ENCODE measurements around the gene METRNL.
"Not testable (repeated sequence)": the region's sequence is repeated elsewhere in the genome, so short reads cannot be mapped to it uniquely, and the experiment has no call there.

The METRNL gene

DNA sequence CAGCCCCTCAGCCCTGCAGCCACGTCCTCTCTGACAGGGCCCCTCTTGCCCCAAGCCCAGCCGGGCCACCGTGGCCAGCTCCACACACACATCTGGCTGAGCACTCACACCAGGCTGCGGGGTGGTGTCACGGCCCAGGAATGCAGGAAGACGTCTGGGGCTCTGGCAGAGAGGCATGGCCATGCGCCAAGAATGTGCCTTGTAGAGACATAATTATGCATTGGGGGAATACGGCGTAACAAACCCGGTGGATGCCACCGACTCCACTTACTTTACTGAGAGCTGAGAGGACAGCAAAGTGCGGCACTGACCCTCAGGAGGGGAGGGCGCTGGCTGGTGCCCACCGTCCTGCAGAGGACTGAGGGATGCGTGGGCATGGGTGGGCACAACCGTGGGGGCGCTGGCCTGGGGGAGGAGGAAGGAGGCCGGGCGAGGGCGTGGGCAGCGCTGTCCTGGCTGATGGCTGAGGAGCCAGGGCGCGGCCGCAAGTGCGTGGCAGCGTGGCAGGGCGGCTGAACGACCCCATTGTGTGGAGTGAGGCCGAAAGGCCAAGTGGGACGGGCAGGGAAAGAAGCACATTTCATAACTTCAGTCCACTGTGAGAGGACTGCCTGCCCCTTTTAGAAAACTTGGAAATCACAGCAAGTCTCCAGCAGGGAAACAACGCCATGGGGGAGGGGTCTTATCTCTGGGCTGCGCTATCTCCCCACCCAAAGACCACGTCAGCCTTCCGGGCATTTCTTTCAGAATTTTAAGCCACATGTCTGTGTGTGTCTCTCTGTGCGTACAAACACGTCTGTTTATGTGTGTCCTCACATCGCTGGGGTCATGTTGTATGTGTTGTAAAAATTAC, 30.6 kb downstream of the METRNL start:
- DNase-seq: no peak

DNA sequence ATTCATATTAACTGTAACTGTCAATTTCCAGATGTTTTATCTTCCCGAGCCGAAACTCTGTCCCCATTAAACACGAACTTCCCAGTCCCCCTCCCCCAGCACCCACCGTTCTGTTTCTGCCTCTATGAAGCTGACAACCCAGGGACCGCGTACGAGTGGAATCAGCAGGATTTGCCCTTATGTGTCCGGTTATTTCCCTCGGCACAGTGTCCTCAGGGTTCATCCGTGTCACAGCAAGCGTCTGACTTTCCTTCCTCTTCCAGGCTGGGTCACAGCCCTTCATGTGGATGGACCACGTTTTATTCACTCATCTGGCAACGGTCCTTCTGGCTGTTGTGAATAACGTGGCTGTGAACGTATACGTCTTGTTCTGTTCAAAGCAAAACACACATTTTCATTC, 31.3 kb downstream of the METRNL start:
- DNase-seq: no peak

DNA sequence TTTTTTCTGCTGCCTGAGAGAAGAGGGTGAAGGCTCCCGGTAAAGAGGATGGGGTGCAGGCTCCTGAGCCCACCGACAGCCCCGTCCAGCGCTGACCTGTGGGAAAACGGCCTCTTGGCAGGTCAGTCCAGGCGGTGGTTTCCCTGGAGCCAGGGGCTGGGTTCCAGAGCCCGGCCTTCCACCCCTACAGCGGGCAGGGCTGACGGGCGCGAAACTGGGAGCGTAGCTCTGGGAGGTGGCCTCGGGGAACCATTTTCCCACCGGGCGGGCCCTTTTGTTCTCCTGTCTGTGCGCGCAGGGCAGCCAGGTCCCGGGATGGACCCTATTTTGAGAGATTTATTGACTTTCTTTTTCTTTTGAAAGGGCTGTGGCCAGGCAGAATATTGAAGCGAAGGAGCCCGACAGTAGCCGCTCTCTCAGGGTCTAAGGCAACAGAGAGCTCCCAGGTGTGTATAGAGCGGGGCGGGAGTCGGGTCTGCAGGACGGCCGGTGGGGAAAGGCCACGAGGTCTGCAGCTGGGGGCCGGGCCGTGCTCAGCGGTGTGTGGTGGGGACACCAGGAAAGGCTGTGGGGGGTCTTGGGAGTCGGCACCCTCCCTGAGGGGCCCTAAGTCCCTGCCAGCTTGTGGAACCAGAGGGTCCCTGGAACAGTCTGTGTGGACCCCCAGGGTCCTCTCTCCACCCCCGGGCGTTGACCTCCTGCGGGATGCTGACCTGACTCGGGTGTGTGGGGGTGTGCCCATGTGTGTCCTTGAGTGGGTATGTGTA, 32.3 kb downstream of the METRNL start:
- DNase-seq: no peak

DNA sequence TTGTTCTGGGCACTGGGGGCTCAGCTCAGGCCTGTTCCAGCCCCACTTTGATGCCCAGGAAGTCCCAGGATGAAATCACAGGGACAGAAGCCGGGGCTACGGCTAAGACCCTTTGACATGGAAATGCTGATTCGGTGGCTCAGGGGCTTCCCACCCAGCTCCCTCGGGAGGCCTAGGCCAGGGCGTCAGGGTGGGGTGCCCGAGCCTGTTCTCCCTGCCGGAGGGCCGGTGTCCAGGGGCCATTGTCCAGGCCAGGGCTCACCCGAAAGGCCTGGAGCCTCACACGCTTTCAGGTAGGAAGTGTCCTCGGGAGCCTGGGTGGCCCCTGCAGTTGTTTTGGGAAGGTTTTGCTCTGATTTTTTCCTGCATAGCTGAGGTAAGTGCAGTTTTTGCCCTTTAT, 34.0 kb downstream of the METRNL start:
- DNase-seq: no peak

DNA sequence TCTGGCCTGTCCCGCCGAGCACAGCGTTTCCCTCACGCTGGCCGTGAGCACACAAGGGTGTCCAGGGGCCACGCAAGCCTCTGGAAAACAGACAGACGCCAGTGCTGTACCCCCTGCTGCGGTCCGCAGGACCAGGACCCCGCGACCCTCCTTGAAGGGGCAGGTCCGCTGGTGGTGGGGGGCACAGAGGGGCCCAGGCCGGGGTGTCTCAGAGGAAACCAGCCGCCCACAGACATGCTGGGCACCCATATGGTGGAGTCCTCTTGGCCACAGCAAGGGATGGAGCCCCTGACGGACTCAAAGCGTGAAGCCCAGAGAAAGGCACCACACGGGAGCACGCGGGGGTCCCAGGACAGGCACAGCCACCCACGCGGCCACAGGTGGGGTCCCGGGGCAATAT, 34.4 kb downstream of the METRNL start:
- no peak for DNase-seq

DNA sequence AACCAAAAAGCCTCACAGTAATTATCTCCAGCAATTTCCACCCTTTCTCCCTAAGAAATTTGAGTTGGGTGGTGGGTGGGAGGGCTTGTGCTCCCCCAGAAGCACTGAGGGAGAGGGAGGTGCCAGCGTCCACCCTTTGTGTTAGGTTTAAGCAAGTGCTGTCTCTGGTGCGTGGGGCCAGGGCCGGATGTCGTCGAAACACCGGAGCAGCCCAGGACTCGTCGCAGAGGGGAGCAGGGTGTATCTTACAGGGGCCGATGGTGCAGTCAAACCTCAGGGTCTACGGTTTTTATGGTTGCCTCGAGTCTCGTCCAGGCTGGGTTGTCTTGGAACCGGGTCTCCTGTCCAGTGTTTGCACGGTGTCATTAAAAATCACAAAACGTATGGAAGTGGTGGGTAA, 35.3 kb downstream of the METRNL start:
- no peak for DNase-seq

- DNase-seq: no peak
These were observed 35.8 kb downstream of the METRNL start for GRCh38 chr17:83115202-83115651.

DNA sequence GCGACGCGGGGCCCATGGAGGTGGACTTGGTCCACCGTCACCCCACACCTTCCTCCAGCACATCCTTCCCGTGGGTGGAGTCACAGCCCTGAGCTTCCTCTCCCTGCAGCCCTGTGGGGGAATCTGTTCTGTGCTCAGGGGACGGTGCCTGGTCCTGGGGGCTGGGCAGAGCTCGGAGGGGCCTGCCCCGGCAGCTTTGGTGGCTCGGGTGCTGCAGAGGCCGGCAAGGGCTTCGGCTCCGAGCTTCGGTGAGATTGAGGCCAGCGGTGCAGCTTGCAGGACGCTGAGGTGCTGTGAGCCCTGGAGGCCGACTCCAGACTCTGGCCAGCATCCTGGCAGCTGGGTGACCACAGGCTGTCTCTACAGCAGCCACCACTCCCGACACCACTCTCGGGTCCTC, 36.4 kb downstream of the METRNL start:
- no peak for DNase-seq

- no peak for DNase-seq
These were observed 36.9 kb downstream of the METRNL start for GRCh38 chr17:83116311-83116771.

- no peak for DNase-seq
These were observed 37.6 kb downstream of the METRNL start for GRCh38 chr17:83116783-83117555.

DNA sequence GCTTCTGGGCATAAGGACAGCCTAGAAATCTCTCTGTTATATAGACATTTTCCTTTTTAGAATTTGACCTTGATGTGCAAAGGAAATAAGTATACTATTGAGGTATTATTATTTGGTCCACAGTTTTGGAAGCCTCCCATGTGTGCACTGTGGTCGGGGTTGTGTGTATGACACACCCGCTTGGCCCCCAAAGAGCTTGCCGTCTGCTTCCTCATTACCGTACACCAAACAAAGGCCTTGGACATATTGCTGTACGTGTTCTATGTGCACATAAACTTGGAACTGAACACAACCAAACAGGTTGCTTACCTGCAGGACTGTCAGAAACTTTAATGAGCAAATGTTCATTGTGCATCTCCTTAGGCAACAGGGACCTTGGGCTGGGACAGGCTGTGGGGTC, 38.2 kb downstream of the METRNL start:
- DNase-seq: no peak

- no peak for DNase-seq
These were observed 38.8 kb downstream of the METRNL start for GRCh38 chr17:83118071-83118841.

- peak in 1 of 2 donors; percentile 65 for DNase-seq
These were observed 40.8 kb downstream of the METRNL start for GRCh38 chr17:83119987-83120864.

- not testable (repeated sequence) for DNase-seq
These were observed 42.1 kb downstream of the METRNL start for GRCh38 chr17:83121473-83121872.

DNA sequence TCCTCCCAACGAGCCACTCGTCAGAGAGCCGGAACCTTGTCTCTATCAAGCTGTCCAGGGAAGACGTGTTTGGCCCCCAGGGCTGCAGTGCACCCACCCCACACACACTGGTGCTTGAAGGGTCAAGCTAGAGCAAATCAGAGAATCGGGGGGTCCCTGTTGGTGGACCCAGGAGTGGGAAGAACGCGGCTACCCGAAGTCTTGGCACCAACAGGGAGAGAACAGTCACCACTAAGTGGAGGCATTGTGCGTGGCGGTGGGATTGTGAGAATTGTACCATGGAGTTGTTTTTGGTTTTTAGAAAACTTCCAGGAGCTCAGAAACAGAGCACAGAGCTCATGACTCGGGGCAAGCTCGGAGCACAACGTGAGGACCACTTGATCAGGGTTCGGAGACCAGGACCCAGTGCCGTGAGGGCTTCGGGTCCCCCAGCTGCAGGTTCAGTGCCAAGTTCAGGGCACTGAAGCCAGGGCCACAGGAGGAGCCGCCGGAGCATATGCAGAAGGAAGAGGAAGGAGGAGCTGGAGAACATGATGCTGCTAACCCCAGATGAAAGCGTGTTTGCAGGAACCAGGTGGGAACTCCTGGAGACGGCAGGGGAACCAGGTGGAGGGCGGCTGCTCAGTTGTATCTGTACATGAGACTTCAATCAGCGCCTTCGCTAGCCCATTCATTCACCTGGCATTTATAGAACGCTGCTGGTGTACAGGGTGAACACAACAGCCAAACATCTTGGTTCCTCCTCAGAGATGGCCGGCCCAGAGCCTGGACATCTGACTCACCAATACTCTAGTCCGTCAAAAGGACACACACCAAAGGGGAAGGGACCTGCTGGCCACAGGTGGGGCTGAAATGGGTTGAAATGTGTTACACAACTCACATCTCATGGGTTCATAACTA, 42.8 kb downstream of the METRNL start:
- DNase-seq: no peak

GRCh38 chr17:83122834-83123233, 43.4 kb downstream of the METRNL start:
- DNase-seq: no peak

DNA sequence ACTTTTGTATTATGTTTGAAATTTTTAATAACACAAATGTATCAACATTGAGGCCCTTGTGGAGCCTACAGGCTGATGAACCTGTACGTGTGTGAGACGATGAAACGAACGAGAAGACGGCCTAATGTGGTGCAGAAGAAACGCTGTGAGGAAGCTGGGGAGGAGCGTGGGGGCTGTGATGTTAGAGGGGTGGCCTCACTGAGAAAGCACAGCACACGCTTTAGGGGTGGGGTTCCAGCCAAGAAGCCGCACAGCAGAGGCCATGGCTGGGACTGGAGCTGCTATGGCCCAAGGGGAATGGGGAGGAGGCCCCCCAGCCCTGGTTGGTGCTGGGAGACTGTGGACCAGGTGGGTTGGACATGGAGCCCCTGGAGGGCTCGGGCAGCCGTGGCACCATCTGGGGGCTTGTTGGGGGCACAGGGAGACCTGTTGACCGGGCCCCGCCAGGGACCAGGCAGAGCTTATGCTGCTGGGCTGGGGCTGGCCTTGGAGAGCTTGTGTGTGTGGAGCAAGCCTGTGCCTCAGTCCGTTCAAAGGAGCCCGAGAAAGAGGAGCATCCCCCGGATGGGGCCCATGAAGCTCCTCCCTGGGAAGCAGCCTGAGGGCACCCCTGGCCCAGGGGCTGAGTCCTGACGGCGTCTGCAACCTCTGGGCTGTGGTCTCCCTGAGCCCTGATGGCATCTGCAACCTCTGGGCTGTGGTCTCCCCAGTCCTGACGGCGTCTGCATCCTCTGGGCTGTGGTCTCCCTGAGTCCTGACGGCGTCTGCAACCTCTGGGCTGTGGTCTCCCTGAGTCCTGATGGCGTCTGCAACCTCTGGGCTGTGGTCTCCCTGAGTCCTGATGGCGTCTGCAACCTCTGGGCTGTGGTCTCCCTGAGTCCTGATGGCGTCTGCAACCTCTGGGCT, 44.7 kb downstream of the METRNL start:
- no peak for DNase-seq

DNA sequence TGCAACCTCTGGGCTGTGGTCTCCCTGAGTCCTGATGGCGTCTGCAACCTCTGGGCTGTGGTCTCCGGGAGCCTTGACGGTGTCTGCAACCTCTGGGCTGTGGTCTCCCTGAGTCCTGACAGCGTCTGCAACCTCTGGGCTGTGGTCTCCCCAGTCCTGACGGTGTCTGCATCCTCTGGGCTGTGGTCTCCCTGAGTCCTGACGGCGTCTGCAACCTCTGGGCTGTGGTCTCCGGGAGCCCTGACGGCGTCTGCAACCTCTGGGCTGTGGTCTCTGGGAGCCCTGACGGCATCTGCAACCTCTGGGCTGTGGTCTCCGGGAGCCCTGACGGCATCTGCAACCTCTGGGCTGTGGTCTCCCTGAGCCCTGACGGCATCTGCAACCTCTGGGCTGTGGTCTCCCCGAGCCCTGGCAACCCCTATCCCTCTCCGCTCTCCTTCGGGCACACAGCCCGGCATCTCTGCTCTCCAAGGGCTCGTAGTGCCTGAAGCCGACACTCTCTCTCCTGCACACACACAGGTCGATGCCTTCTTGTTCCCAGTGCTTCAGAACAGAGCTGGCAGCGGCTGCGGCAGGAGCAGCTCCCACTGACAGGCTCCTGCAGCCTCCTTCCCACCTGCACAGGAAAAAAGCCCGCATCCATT, 45.6 kb downstream of the METRNL start:
- peak; percentile 29 to 31 for DNase-seq

Measured in CD4-positive, alpha-beta T cell treated with Interferon alpha-2 for 1 hour (primary cell).